Ishikawa (cell line): ENCODE results near the gene FAM219A.

Experiments
- CEBPB ChIP-seq: IDR thresholded peaks from 2 replicates; pipeline ENCODE4 v1.6.1; 2012
- CREB1 ChIP-seq: IDR thresholded peaks from 2 replicates; pipeline ENCODE4 v1.6.1; 2012; ENCODE audit warnings: low read depth
- EGR1 ChIP-seq: IDR thresholded peaks from 2 replicates; pipeline ENCODE4 v1.6.1; 2012
- EP300 ChIP-seq: IDR thresholded peaks from 2 replicates; pipeline ENCODE4 v1.6.1; 2012; ENCODE audit warnings: borderline replicate concordance
- MAX ChIP-seq: IDR thresholded peaks from 2 replicates; pipeline ENCODE4 v1.6.1; 2012
- NFIC ChIP-seq: IDR thresholded peaks from 2 replicates; pipeline ENCODE4 v1.6.1; 2012
- RAD21 ChIP-seq: IDR thresholded peaks from 2 replicates; pipeline ENCODE4 v1.6.1; 2012; ENCODE audit warnings: low read depth
- REST ChIP-seq: IDR thresholded peaks from 2 replicates; pipeline ENCODE4 v1.6.1; 2012; ENCODE audit warnings: low read depth, mild to moderate bottlenecking
- TAF1 ChIP-seq: IDR thresholded peaks from 2 replicates; pipeline ENCODE4 v1.6.1; 2012; ENCODE audit warnings: low read depth, mild to moderate bottlenecking
- TCF12 ChIP-seq: IDR thresholded peaks from 2 replicates; pipeline ENCODE4 v1.6.1; 2012; ENCODE audit warnings: low read depth
- TEAD4 ChIP-seq: IDR thresholded peaks from 2 replicates; pipeline ENCODE4 v1.6.1; 2012
- YY1 ChIP-seq: IDR thresholded peaks from 2 replicates; pipeline ENCODE4 v1.6.1; 2012; ENCODE audit warnings: low read depth

GRCh38 chr9:34374339-34374738 is 84.0 kb downstream of the FAM219A start:
- no peak for TF ChIP-seq RAD21
- TF ChIP-seq REST: no peak
- no peak for TF ChIP-seq NFIC
- TF ChIP-seq TEAD4: no peak
- no peak for TF ChIP-seq TAF1
- no peak for TF ChIP-seq YY1
- TF ChIP-seq MAX: no peak
- TF ChIP-seq EP300: no peak
- TF ChIP-seq EGR1: no peak
- TF ChIP-seq CREB1: no peak
- TF ChIP-seq TCF12: no peak
- TF ChIP-seq CEBPB: no peak
